Measurements from ENCODE around the gene RANBP9. TPM values are rescaled to one million over a fixed set of nuclear protein-coding genes. Genes with fewer than 3 reads are reported as not detected.

The RANBP9 gene
- total and polyA plus RNA-seq, 4 donors = 5.8 to 25.2 (median 14.1) TPM

GRCh38 chr6:13672904-13673303 is 38.7 kb downstream of the RANBP9 start:
- no peaks in the 10 kb centered on the region for H3K27me3 ChIP-seq (ENCODE audit: control insufficient read depth in 4 of 4, insufficient read depth in 4 of 4, low read length in 3 of 4)
- H3K36me3 ChIP-seq (ENCODE audit: control insufficient read depth in 4 of 4, insufficient read depth in 3 of 4, low read depth in 1 of 4, low read length in 3 of 4) = no peaks in the 10 kb centered on the region
- no peak overlapping the region for H3K9ac ChIP-seq (ENCODE audit: low read depth in 1 of 2, low read length in 2 of 2)
- H3K9me3 ChIP-seq (ENCODE audit: control insufficient read depth in 4 of 4, low read length in 3 of 4) = peaks cover 0 to 5% (median 0%) of the 10 kb centered on the region in 4 donors
- H3K27ac ChIP-seq (ENCODE audit: low read depth in 1 of 2, low read length in 2 of 2) = no peak overlapping the region
- DNase-seq (ENCODE audit: low spot score) = no peak
- H3K4me1 ChIP-seq (ENCODE audit: control insufficient read depth in 4 of 4, insufficient read depth in 4 of 4, low read length in 3 of 4) = peaks cover 0 to 4% (median 1%) of the 10 kb centered on the region in 4 donors
- TF ChIP-seq ATF3 (IDR thresholded peaks at IDR 0.05) = no peak
- no peak for TF ChIP-seq NR2F2 (IDR thresholded peaks at IDR 0.05)
- no peak for TF ChIP-seq EGR1 (IDR thresholded peaks at IDR 0.05; ENCODE audit: low read depth in 2 of 2)
- TF ChIP-seq YY1 (IDR thresholded peaks at IDR 0.05) = no peak
- TF ChIP-seq ZBTB33 (IDR thresholded peaks at IDR 0.05) = no peak
- TF ChIP-seq HNF4G (IDR thresholded peaks at IDR 0.05) = no peak
- TF ChIP-seq HNF4A (conservative IDR thresholded peaks at IDR 0.05) = no peak
- TF ChIP-seq SP1 (IDR thresholded peaks at IDR 0.05) = no peak
- no peak for TF ChIP-seq RXRA (IDR thresholded peaks at IDR 0.05)
- no peak for TF ChIP-seq GABPA (IDR thresholded peaks at IDR 0.05 in 1 of 2, conservative IDR thresholded peaks at IDR 0.05 in 1 of 2)
- TF ChIP-seq JUND (IDR thresholded peaks at IDR 0.05) = no peak
- H3K4me3 ChIP-seq (ENCODE audit: low read depth in 1 of 3, low read length in 3 of 3) = no peak overlapping the region

GRCh38 chr6:13671548-13672127 is 40.0 kb downstream of the RANBP9 start:
- Histone ChIP-seq H3K4me3 (ENCODE audit: low read depth in 1 of 3, low read length in 3 of 3) (no peak overlapping the region), H3K27ac (ENCODE audit: low read depth in 1 of 2, low read length in 2 of 2) (no peak overlapping the region), H3K27me3 (ENCODE audit: control insufficient read depth in 4 of 4, insufficient read depth in 4 of 4, low read length in 3 of 4) (no peaks in the 10 kb centered on the region), H3K36me3 (ENCODE audit: control insufficient read depth in 4 of 4, insufficient read depth in 3 of 4, low read depth in 1 of 4, low read length in 3 of 4) (no peaks in the 10 kb centered on the region), H3K9me3 (ENCODE audit: control insufficient read depth in 4 of 4, low read length in 3 of 4) (peaks cover 0 to under 1% (median 0%) of the 10 kb centered on the region in 4 donors), H3K4me1 (ENCODE audit: control insufficient read depth in 4 of 4, insufficient read depth in 4 of 4, low read length in 3 of 4) (peaks cover 0 to 3% (median under 1%) of the 10 kb centered on the region in 4 donors), H3K9ac (ENCODE audit: low read depth in 1 of 2, low read length in 2 of 2) (no peak overlapping the region)
- TF ChIP-seq RAD21 (IDR thresholded peaks at IDR 0.05) (no peak), TAF1 (conservative IDR thresholded peaks at IDR 0.05) (no peak), GABPA (IDR thresholded peaks at IDR 0.05 in 1 of 2, conservative IDR thresholded peaks at IDR 0.05 in 1 of 2) (no peak)
- no peak for DNase-seq (ENCODE audit: low spot score)
- WGBS = 93% methylated on average over 1 of the region's 1 CpG

- Histone ChIP-seq H3K9me3 (ENCODE audit: control insufficient read depth in 4 of 4, low read length in 3 of 4) (no peaks in the 10 kb centered on the region), H3K9ac (ENCODE audit: low read depth in 1 of 2, low read length in 2 of 2) (no peak overlapping the region), H3K27ac (ENCODE audit: low read depth in 1 of 2, low read length in 2 of 2) (no peak overlapping the region), H3K4me3 (ENCODE audit: low read depth in 1 of 3, low read length in 3 of 3) (no peak overlapping the region), H3K36me3 (ENCODE audit: control insufficient read depth in 4 of 4, insufficient read depth in 3 of 4, low read depth in 1 of 4, low read length in 3 of 4) (no peaks in the 10 kb centered on the region), H3K27me3 (ENCODE audit: control insufficient read depth in 4 of 4, insufficient read depth in 4 of 4, low read length in 3 of 4) (no peaks in the 10 kb centered on the region), H3K4me1 (ENCODE audit: control insufficient read depth in 4 of 4, insufficient read depth in 4 of 4, low read length in 3 of 4) (peaks cover 2 to 6% (median 4%) of the 10 kb centered on the region in 4 donors)
- 95% methylated on average over 5 of the region's 5 CpGs for WGBS
- DNase-seq (ENCODE audit: low spot score) = no peak
- TF ChIP-seq ATF3 (IDR thresholded peaks at IDR 0.05) (no peak), CTCF (IDR thresholded peaks at IDR 0.05; ENCODE audit: low read depth, low read length, missing input control) (no peak), FOXA2 (IDR thresholded peaks at IDR 0.05) (no peak), RXRA (IDR thresholded peaks at IDR 0.05) (no peak), FOXA1 (IDR thresholded peaks at IDR 0.05) (no peak), ZBTB33 (IDR thresholded peaks at IDR 0.05) (no peak), SP1 (IDR thresholded peaks at IDR 0.05) (no peak), TAF1 (conservative IDR thresholded peaks at IDR 0.05) (no peak), MAX (IDR thresholded peaks at IDR 0.05) (no peak), YY1 (IDR thresholded peaks at IDR 0.05) (no peak), HNF4G (IDR thresholded peaks at IDR 0.05) (no peak)
Measured at GRCh38 chr6:13669476-13669875, 42.2 kb downstream of the RANBP9 start.

All from liver (tissue), 9 donors.